Ovary (tissue), 9 donors: ENCODE data around the gene PLEKHB2. TPM values are rescaled to one million over a fixed set of nuclear protein-coding genes. Genes with fewer than 3 reads are reported as not detected.

ENCODE experiments used
- DNase-seq, 5 donors: peaks; one replicate each; pipeline ENCODE4 v3.0.0-alpha.2; 2019 to 2020
- H3K27ac ChIP-seq, 2 donors: fragments of 200-600 bp; one replicate each; pipeline versions ENCODE4 v1.5.1 to v1.8.0; 2019 to 2022
- H3K27me3 ChIP-seq: fragments of 200-600 bp; one replicate; pipeline ENCODE4 v1.8.0; 2022
- H3K36me3 ChIP-seq: fragments of 200-600 bp; sonication (generic); one replicate; pipeline ENCODE4 v1.5.1; 2019
- H3K4me1 ChIP-seq: one replicate; pipeline ENCODE4 v1.8.1; 2013; ENCODE audit warnings: mild to moderate bottlenecking, moderate library complexity; ENCODE audit not compliant: insufficient read depth
- H3K4me3 ChIP-seq: fragments of 200-600 bp; sonication (generic); one replicate; pipeline ENCODE4 v1.5.1; 2017
- H3K9me3 ChIP-seq, 2 donors: fragments of 200-600 bp in 1 of 2; sonication (generic) in 1 of 2; one replicate each; pipeline versions ENCODE4 v1.5.1 to v1.8.1; 2013 to 2019; ENCODE audit warnings: mild to moderate bottlenecking in 1 of 2, moderate library complexity in 1 of 2
- CTCF ChIP-seq, 3 donors: fragments of 450-650 bp in 2 of 3; fragments of 200-600 bp in 1 of 3; IDR thresholded peaks; one replicate each; pipeline versions ENCODE4 v1.5.1 to v1.8.0; 2016 to 2022; ENCODE audit warnings: antibody characterized with exemption in 3 of 3, mild to moderate bottlenecking in 1 of 3
- EP300 ChIP-seq: sonication (generic); formaldehyde crosslinking; IDR thresholded peaks from one replicate; pipeline ENCODE4 v1.6.1; 2017; ENCODE audit warnings: antibody characterized with exemption
- POLR2A ChIP-seq: fragments of 450-650 bp; IDR thresholded peaks from one replicate; pipeline ENCODE4 v1.6.1; 2017; ENCODE audit warnings: antibody characterized with exemption, mild to moderate bottlenecking, moderate library complexity
- WGBS, 3 donors: extraction: QIAGEN DNeasy Blood & Tissue Kit in 1 of 3; methylation state at CpG; one replicate each; pipeline versions ENCODE4 v1.1.5 to v1.1.7; 2013 to 2017; 5-methylcytosine and 5-hydroxymethylcytosine counted together
- intact Hi-C, 4 donors: fragments of 100-400 bp; cut with DNase I; formaldehyde crosslinking; loops; one replicate each; pipeline versions ENCODE4 v1.11.0 to v1.15.1; 2022 to 2023
- polyA plus RNA-seq, 2 donors: library from polyadenylated mRNA; stranded (reverse); fragments of 200-250 nt in 1 of 2; fragments of 350-450 nt in 1 of 2; fragmentation: Illumina TruSeq in 1 of 2; extraction: RNeasy Lipid Tissue Mini Kit (QIAGEN cat#74804) in 1 of 2; gene quantifications; one replicate each; pipeline ENCODE4 v1.2.3, GENCODE V29; 2013 to 2014
- total RNA-seq, 7 donors: library from RNA; depleted of rRNA in 2 of 7; stranded (reverse); fragments of >200 nt in 2 of 7; fragmentation: NEBNext Ultra II Directional in 3 of 7; extraction: Animal tissue kit (Norgen Biotek cat#: 25700) in 3 of 7; gene quantifications; one replicate each; pipeline versions ENCODE4 v1.1.0 to v1.2.4, GENCODE V29; 2016 to 2023
- donor health status: DM: no; HTN: no; CAD: no; lungs with moderate emphysema.
- donor health status: DM: no; HTN: no; CAD: no.
- donor health status: Bipolar disorder and iron deficiency.
- donor health status: DM: yes; HTN: yes; CAD: no.
- donor health status: DM: no; HTN: no; CAD: no.
- donor health status: DM: yes; HTN: yes; CAD: no.

Gene PLEKHB2
- total and polyA plus RNA-seq, 9 donors = 9.8 to 53.2 (median 23.4) TPM

GRCh38 chr2:131126436-131126835 is 21.3 kb downstream of the PLEKHB2 start:
- TF ChIP-seq CTCF (IDR thresholded peaks at IDR 0.05) (no peak), EP300 (no peak), POLR2A (no peak)
- no peaks in the 10 kb centered on the region for H3K9me3 ChIP-seq
- no peak overlapping the region for H3K4me3 ChIP-seq
- intact Hi-C loops = no loop called here
- no peaks in the 10 kb centered on the region for H3K4me1 ChIP-seq
- no peak for DNase-seq
- no peak overlapping the region for H3K27ac ChIP-seq
- WGBS, 3 donors = 64 to 70% (median 66%) methylated on average over 5 of the region's 5 CpGs
- H3K36me3 ChIP-seq = no peaks in the 10 kb centered on the region
- H3K27me3 ChIP-seq = no peaks in the 10 kb centered on the region

GRCh38 chr2:131127076-131127475 is 21.9 kb downstream of the PLEKHB2 start:
- WGBS, 3 donors = 90 to 94% (median 92%) methylated on average over 3 of the region's 3 CpGs
- Histone ChIP-seq H3K9me3 (no peaks in the 10 kb centered on the region), H3K27me3 (no peaks in the 10 kb centered on the region), H3K27ac (no peak overlapping the region), H3K4me1 (no peaks in the 10 kb centered on the region), H3K36me3 (no peaks in the 10 kb centered on the region), H3K4me3 (no peak overlapping the region)
- no peak for DNase-seq
- TF ChIP-seq CTCF (IDR thresholded peaks at IDR 0.05) (no peak), POLR2A (no peak), EP300 (no peak)
- intact Hi-C loops = no loop called here

- Histone ChIP-seq H3K4me3 (no peak overlapping the region), H3K27ac (no peak overlapping the region), H3K27me3 (no peaks in the 10 kb centered on the region), H3K4me1 (no peaks in the 10 kb centered on the region), H3K36me3 (no peaks in the 10 kb centered on the region), H3K9me3 (no peaks in the 10 kb centered on the region)
- 83 to 84% (median 84%) methylated on average over 3 of the region's 3 CpGs for WGBS, 3 donors
- intact Hi-C loops = no loop called here
- no peak for TF ChIP-seq EP300
- no peak for TF ChIP-seq CTCF (IDR thresholded peaks at IDR 0.05)
- no peak for TF ChIP-seq POLR2A
- no peak for DNase-seq
Measured at GRCh38 chr2:131127981-131128380, 22.8 kb downstream of the PLEKHB2 start.

GRCh38 chr2:131130298-131130596 is 25.1 kb downstream of the PLEKHB2 start:
- Histone ChIP-seq H3K4me1 (no peaks in the 10 kb centered on the region), H3K36me3 (no peaks in the 10 kb centered on the region), H3K27ac (no peak overlapping the region), H3K27me3 (no peaks in the 10 kb centered on the region), H3K9me3 (no peaks in the 10 kb centered on the region), H3K4me3 (no peak overlapping the region)
- WGBS, 3 donors = 97 to 98% (median 98%) methylated on average over 2 of the region's 2 CpGs
- no peak for DNase-seq
- TF ChIP-seq POLR2A = no peak
- intact Hi-C loops = no loop called here

GRCh38 chr2:131132729-131133128 is 27.6 kb downstream of the PLEKHB2 start:
- no peak overlapping the region for H3K27ac ChIP-seq
- intact Hi-C loops = loop anchor here in 1 of 4 donors (1.0 kb wide), 1 partner anchor 20 kb away; no protein-coding TSS in a partner anchor
- H3K27me3 ChIP-seq = no peaks in the 10 kb centered on the region
- WGBS, 3 donors = 77 to 87% (median 82%) methylated on average over 8 of the region's 8 CpGs
- DNase-seq = no peak
- no peaks in the 10 kb centered on the region for H3K36me3 ChIP-seq
- TF ChIP-seq CTCF (IDR thresholded peaks at IDR 0.05) (no peak), EP300 (no peak), POLR2A (no peak)
- no peak overlapping the region for H3K4me3 ChIP-seq
- no peaks in the 10 kb centered on the region for H3K9me3 ChIP-seq
- no peaks in the 10 kb centered on the region for H3K4me1 ChIP-seq
